Medulla oblongata (tissue), 1 donor: ENCODE measurements around the gene ZNF444.
A peak's percentile ranks its signal among the peaks of the same experiment; 100 is the strongest.

ENCODE experiments used
- DNase-seq: peaks from one replicate; pipeline ENCODE4 v3.0.0-alpha.2; 2015; ENCODE audit errors: extremely low spot score

ZNF444 gene

DNA sequence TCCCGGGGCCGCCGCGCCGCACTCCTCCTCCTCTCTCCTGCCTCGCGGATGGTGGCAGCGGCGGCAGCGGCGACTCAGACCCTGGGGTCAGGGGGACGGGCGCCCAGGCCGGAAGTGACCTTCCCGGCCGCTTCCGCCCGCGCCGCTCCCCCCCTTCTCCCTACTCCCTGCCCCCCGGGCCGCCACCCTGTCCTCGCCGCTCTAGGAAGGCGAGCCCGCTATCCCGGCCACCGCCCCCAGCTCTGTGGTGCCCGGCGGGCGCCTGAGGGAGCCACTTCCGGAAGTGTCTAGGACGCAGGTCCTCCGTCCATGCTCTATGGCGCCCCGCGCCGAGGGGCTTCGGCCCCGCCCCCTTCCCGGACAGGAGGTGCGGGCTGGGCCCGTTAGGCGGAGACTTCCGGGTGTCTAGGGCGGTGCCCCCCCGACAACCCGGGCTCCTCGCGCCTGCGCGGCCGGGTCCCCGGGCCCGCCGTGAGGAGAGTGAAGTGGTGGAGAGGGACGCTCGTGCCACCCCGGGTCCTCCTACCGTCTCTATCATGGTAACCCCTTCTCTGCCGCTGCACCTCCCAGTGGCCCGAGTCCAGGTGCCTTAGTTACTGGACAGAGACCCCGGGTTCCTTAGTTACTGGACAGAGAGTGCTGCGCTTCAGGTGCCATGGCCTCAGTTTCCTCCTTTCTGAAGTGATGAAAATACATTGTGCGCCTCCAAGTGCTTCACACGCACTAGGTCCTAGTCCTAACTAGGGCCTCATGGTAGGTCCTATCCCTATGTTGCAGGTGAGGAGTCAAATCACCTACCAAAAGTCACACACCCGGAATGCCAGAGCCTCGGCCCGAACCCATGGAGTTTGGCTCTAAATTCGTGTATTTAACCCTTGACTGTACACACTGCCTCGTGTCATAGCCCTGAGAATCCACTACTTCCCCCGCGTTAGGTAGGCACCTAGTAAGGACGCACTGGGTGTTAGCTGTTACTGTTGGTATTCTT is 19.6 kb upstream of the ZNF444 start, which contains the start of gene ZNF787:
Gene ZNF787 (minus strand): TSS at position 116 of the 988 bp plus-strand sequence. CDS start 18,078 bp downstream, outside the sequence.
- peak; percentile 99 for DNase-seq

DNA sequence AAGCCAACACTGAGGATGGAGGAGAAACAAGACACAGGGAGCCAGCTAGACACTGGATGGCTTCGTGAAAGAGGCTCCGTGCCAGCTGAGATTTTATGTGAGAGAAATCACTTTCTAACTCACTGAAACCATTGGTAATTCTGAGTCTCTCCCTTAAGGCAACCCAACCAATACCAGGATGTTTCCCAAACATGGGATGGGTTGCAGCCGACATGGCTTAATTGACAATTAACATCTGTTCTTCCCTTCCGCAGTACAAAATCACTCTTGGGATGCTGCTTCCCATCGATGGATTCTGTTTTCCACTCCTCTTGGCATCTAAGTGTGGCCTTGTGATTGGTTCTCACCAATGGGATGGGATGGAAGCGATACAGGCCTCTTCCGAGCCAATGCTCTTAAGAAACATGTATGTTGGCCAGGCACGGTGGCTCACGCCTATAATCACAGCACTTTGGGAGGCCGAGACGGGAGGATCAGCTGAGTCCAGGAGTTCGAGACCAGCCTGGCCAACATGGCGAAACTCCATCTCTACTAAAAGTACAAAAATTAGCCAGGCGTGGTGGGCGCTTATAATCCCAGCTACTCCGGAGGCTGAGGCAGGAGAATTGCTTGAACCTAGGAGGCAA is 17.7 kb upstream of the ZNF444 start:
- no peak for DNase-seq

- DNase-seq: no peak
Measured at GRCh38 chr19:56124578-56124977, 16.5 kb upstream of the ZNF444 start.

DNA sequence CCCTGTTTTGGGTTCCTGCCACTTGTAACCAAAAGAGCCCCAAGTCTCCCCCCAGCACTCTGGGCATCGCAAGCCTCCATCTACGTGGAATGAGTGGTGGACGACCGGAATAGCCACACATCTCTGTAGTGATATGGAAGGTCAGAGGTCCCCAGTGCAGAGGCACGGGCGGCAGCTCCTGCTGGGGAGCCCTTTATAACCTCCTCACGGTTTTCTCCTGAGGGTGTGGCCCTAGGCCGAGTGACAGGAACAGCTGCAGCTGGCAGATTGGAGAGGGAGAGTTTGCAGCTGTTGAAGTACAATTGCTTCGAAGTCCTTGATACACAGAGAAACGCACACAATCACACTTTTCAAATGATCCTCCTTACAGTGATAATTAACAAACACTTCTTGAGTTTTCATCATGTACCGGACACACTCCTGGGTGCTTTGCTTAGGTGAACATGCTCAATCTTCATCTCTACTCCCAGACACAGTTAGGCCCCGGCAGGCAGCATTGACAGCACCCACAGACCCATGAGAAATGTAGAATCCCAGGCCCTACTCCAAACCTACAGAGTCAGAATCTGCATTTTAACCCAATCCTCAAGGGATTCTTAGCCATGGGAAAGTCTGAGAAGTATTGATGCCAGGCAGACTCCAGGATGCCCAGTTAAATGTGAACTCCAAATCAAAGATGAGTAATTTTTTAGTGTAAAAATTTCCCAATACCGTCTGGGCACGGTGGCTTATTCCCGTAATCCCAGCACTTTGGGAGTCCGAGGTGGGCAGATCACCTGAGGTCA is 15.1 kb upstream of the ZNF444 start:
- DNase-seq: no peak

- no peak for DNase-seq
Measured at GRCh38 chr19:56126983-56127780, 13.9 kb upstream of the ZNF444 start.

DNA sequence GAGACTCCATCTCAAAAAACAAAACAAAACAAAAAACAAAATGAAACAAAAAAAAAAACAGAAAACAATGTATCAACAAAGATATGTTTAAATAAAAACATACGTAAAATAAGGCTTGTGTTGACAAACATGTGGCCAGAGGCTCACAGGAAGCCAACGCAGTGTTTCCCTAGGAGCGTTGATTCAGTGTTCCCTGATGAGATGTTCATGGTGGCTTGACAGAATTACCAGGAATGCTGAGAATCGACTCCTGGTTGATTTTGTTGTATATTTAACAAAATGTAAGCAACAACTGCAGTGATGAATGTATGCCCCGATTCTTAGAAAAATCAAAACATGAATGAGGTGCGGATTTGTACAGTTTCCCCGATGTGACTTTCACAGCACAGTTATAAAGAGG is 11.1 kb upstream of the ZNF444 start:
- no peak for DNase-seq

DNA sequence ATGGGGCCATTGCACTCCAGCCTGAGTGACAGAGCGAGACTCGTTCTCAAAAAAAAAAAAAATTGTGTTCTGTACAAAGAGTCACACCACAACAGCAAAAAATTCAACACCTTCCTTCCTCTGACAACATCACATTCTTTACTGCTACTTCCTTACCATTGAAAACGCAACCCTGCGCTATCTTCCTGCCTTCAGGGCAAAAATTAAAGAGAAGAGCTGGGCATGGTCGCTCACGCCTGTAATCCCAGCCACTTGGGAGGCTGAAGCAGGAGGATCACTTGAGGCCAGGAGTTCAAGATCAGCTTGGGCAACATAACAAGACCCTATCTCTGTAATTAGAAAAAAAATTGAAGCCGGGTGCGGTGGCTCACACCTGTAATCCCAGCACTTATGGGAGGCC is 9.4 kb upstream of the ZNF444 start:
- DNase-seq: no peak

DNA sequence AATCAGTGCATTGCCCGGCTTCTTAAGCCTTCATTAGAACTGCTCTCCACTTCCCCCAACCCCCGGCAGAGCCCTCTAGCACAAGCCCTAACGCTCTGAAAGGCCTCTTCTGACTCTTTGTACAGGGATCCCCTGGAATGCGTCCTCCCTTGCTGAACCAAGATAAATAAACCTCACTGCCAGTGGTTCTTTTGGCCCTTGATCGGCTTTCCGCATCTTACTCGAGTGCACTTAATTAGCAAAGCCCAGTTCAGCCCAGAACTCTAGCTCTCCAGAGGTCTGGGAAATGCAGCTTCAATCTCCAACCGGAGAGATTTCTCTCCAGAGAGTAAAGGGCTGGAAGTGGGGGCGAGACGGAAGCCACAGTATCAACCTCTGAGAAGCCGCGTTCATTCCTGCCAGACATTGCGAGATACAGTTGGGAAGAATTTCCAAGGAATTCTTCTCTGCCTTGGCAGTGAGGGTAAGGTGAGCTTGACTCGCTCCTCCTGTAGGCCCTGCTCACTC is 8.7 kb upstream of the ZNF444 start:
- DNase-seq: no peak

- DNase-seq: no peak
Measured at GRCh38 chr19:56133858-56134653, 7.0 kb upstream of the ZNF444 start.

GRCh38 chr19:56134654-56134921 is 6.5 kb upstream of the ZNF444 start:
- no peak for DNase-seq

- DNase-seq: no peak
Measured at GRCh38 chr19:56136362-56136761, 4.7 kb upstream of the ZNF444 start.

DNA sequence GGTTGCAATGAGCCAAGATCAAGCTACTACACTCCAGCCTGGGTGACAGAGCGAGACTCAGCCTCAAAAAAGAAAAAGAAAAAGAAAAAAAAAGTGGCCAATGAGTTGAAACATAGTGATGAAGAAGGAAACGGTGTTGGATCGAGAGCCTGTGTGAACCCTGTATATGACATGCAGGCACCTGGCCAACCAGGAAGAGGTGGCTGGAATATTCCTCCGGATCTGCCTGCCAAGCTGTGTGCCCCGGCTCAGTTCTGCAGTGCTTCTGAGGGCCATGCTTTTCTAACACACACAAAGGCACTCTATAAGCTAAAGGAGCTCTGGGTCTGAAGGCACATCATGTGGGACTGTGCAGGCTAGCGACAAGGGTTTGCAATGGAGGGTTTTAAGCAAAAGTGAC is 3.7 kb upstream of the ZNF444 start:
- no peak for DNase-seq

- DNase-seq: no peak
Measured at GRCh38 chr19:56138069-56138468, 3.0 kb upstream of the ZNF444 start.

- peak; percentile 21 for DNase-seq
Measured at GRCh38 chr19:56139847-56140582, 1.1 kb upstream of the ZNF444 start.

DNA sequence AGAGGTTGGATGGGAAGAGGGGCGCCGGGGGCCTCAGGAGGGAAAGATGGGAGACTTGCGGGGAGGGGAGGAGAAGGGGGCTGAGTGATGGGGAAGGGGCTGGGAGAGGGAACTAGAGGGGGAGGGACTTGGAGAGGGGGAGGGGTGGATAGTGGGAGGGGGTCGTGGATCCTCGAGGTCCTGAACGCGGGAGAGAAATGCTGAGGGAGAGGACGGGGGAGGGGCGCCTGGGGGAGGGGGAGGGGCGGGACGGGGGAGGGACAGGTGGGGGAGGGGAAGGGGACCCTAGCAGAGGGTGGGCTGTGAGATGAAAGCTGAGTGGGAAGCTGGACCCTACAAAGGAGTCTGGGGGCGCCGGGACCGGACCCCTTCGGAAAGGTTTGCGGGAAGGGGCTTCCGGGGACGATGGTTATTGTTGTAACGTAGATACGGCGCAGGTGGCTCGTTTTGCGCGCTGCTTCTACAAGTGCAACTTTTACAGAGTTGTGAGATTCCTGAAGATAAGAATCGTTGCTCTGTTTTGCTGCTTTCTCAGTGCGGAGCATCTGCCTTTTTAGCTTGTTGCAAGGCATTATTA is 418 bp downstream of the ZNF444 start:
- DNase-seq: no peak

DNA sequence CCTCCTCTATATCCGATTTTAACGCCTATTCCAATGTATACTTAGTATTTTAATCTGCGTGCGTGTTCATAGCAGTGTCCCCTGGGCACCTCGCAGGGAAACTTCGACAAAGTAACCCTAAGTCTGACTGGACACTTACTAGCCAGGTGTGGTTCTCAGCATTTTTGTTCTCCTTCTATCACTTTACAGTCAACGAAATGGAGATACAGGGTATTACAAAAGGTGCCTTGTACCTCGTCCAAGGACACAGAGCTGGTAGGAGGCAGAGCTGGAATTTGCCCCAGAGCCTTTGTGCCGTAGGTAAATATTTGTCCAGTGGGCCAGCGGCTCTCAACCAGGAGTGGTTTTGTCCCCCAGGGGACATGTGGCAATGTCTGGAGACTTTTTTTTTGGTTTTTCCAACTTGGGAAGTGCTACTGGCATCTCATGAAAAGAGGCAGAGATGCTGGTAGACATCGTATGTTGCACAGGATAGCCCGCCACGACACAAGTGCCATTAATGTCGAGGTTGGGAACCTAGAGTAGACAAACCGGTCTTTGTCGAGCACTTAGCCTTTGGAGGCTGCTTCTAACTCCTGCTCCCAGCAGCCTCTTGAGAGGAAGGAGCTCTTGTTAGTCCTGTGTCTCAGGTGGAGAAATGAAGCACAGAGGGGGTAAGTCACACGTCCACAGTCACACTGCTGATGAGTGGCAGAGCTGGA is 1.1 kb downstream of the ZNF444 start:
- no peak for DNase-seq

- no peak for DNase-seq
Measured at GRCh38 chr19:56142897-56143434, 1.9 kb downstream of the ZNF444 start.

DNA sequence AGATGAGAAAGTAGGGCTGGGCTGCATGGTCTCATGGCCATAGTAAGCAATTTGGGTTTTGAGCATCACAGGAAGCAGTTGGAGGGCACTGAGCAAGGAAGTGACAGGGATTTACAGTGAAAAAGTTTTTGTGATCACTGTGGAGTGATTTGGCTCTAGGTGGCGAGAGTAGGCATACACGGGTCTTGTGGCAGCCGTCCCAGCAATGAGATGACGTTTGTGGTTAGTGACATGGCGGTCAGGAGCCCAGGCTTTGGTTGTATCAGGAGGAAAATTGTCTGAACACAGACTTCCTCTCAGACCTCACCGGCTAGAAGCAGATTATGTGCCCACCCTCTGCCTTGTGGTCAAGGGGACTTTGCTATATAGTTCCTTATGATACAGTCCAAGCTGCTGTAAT is 3.3 kb downstream of the ZNF444 start:
- DNase-seq: no peak

DNA sequence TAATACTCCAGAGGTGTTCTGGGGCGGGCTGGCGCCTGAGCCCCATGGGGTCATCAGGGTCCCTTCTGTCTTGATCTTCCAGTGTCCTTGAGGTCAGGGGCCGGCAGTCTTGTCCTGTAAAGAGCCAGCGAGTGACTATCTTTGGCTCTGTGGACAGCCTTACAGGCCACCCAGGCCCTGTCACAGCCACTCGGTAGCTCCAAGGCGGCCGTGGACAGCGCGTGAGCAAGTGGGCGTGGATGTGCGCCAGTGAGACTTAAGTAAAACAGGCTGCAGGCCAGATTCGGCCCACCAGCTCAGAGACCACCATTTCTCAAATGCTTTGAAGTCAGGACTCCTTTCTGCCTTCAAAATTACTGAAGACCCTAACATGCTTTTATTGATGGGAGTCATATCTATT is 3.7 kb downstream of the ZNF444 start:
- DNase-seq: no peak
